ENCODE data around the gene KIF26A. TPM values are rescaled to one million over a fixed set of nuclear protein-coding genes. Genes with fewer than 3 reads are reported as not detected.

The KIF26A gene
- total RNA-seq, 1 experiment from 2014 or later, result 5.5 TPM

DNA sequence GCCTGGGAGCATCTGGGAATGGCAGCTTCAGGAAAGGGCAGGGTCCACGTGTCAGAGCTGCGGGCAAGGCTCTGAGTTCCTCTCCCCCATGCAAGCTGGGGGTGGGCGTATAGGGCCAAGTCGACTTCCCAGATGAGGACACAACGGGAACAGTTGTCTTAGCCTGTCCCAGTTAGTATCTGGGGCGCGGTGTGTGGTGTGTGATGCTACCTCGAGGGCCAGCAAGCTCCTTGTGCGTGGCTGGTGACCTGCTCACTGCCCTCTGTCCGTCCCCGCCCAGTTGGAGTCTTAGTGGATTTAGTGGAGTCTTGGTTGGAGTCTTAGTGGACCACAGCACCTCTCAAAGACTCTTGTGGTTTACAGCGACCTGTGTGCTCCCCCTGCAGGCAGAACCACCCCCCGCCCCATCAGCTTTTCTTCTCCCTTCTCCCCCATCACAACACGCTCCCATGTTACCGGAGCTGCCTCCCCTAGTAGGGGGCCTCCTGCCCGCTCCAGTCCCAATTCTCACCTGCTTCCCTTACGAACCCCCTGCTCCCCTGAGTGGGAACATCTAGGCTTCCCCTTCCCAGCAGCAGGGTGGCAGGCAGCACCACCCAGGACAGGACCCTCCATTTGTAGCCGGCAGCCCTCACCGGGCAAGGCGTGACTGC lies 44.2 kb upstream of the KIF26A start:
- H3K9me3 Mint-ChIP-seq (ENCODE audit: unreplicated experiment), result no peaks in the 10 kb centered on the region
- no peak for DNase-seq
- H3K4me1 ChIP-seq, result no peaks in the 10 kb centered on the region
- no peaks in the 10 kb centered on the region for H3K27me3 ChIP-seq (replicated peaks; ENCODE audit: control insufficient read depth, insufficient read depth, low read length)
- H3K36me3 Mint-ChIP-seq (ENCODE audit: insufficient read depth, unreplicated experiment), result peaks cover 6% of the 10 kb centered on the region
- H3K4me3 Mint-ChIP-seq (ENCODE audit: unreplicated experiment), result no peak overlapping the region
- CTCF ChIA-PET, result interaction anchor here (0.6 to 0.9 kb wide), 3 partner anchors 10 to 36 kb away, joined by 3 read pairs; no protein-coding TSS in a partner anchor
- POLR2A ChIA-PET, result no interaction called here
- H3K9me3 ChIP-seq, result no peaks in the 10 kb centered on the region
- TF ChIP-seq, protein P1, sequence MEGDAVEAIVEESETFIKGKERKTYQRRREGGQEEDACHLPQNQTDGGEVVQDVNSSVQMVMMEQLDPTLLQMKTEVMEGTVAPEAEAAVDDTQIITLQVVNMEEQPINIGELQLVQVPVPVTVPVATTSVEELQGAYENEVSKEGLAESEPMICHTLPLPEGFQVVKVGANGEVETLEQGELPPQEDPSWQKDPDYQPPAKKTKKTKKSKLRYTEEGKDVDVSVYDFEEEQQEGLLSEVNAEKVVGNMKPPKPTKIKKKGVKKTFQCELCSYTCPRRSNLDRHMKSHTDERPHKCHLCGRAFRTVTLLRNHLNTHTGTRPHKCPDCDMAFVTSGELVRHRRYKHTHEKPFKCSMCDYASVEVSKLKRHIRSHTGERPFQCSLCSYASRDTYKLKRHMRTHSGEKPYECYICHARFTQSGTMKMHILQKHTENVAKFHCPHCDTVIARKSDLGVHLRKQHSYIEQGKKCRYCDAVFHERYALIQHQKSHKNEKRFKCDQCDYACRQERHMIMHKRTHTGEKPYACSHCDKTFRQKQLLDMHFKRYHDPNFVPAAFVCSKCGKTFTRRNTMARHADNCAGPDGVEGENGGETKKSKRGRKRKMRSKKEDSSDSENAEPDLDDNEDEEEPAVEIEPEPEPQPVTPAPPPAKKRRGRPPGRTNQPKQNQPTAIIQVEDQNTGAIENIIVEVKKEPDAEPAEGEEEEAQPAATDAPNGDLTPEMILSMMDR (IDR thresholded peaks at IDR 0.05; ENCODE audit: insufficient read depth in 1 of 2, low read depth in 1 of 2, low read length in 1 of 2, severe bottlenecking in 1 of 2, unreplicated experiment in 1 of 2), result no peak
- no peaks in the 10 kb centered on the region for H3K4me1 Mint-ChIP-seq (ENCODE audit: low read depth, unreplicated experiment)
- intact Hi-C loops (cut with micrococcal nuclease; ENCODE audit: unreplicated experiment), result loop anchor here (1.0 kb wide), 1 partner anchor 37 kb away; no protein-coding TSS in a partner anchor
- H3K27ac Mint-ChIP-seq (ENCODE audit: unreplicated experiment), result no peak overlapping the region
- peaks cover 3% of the 10 kb centered on the region for H3K27me3 Mint-ChIP-seq (ENCODE audit: insufficient read depth, unreplicated experiment)
- H3K36me3 ChIP-seq (ENCODE audit: control insufficient read depth, insufficient read depth, low read length), result no peaks in the 10 kb centered on the region
- H3K4me3 ChIP-seq (ENCODE audit: low read depth, low read length), result no peak overlapping the region
- BruUV-seq (replicated peaks), result no TSS peak

DNA sequence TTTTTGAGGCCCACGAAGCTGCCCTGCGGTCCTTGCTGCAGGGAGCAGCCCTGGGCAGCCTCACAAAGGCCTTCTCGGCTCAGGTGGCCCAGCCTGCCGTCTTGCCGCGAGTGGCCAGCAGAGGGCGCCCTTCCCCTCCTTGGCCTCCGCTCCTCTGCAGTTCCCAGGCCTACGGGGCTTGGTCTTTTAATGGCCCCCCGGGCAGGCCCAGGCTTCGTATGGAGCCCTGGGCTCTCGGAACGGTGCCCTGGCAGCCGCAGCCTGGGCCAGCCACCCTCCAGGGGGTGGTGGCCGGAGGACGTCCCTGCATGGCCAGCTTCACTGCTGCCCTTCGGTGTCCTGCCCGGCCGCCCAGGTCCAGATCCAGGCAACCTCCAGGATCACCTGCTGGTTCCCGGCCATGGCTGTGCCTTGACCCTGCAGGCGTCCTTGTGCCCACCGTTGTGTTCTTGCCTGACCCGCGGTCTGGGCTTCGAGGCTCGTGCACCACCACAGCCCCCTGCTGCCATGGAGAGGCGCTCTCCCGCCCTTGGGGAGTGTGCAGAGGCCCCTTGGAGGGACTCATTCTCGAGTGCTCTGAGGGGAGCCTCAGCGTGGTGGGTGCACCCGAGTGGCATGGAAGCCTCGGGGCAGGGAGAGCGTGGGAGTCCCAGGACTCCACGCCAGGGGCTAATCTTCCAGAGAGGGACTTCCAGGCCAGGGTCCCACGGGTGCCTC lies 43.5 kb upstream of the KIF26A start:
- no peak overlapping the region for H3K27ac Mint-ChIP-seq (ENCODE audit: unreplicated experiment)
- ChIA-PET CTCF (interaction anchor here (0.9 kb wide), 1 partner anchor 35 kb away, joined by 3 read pairs; no protein-coding TSS in a partner anchor), POLR2A (no interaction called here)

More for the DNA sequence above, 43.5 kb upstream of the KIF26A start:
- H3K4me3 ChIP-seq (ENCODE audit: low read depth, low read length), result no peak overlapping the region
- TF ChIP-seq, protein P1 (IDR thresholded peaks at IDR 0.05; ENCODE audit: insufficient read depth in 1 of 2, low read depth in 1 of 2, low read length in 1 of 2, severe bottlenecking in 1 of 2, unreplicated experiment in 1 of 2), result peak; percentile 88 to 90
- no peaks in the 10 kb centered on the region for H3K4me1 ChIP-seq
- H3K9me3 Mint-ChIP-seq (ENCODE audit: unreplicated experiment), result no peaks in the 10 kb centered on the region
- no peaks in the 10 kb centered on the region for H3K36me3 ChIP-seq (ENCODE audit: control insufficient read depth, insufficient read depth, low read length)
- no peaks in the 10 kb centered on the region for H3K27me3 ChIP-seq (replicated peaks; ENCODE audit: control insufficient read depth, insufficient read depth, low read length)
- H3K36me3 Mint-ChIP-seq (ENCODE audit: insufficient read depth, unreplicated experiment), result peaks cover 6% of the 10 kb centered on the region
- DNase-seq, result peak; percentile 65 to 80
- no peaks in the 10 kb centered on the region for H3K4me1 Mint-ChIP-seq (ENCODE audit: low read depth, unreplicated experiment)
- no peaks in the 10 kb centered on the region for H3K9me3 ChIP-seq
- peaks cover 3% of the 10 kb centered on the region for H3K27me3 Mint-ChIP-seq (ENCODE audit: insufficient read depth, unreplicated experiment)
- H3K4me3 Mint-ChIP-seq (ENCODE audit: unreplicated experiment), result no peak overlapping the region
- intact Hi-C loops (cut with micrococcal nuclease; ENCODE audit: unreplicated experiment), result loop anchor here (1.0 kb wide), 1 partner anchor 36 kb away; no protein-coding TSS in a partner anchor
- no TSS peak for BruUV-seq (replicated peaks)
